ENCODE data around the gene FHOD3.
"Not testable (repeated sequence)": the region's sequence is repeated elsewhere in the genome, so short reads cannot be mapped to it uniquely, and the experiment has no call there.

FHOD3 gene

DNA sequence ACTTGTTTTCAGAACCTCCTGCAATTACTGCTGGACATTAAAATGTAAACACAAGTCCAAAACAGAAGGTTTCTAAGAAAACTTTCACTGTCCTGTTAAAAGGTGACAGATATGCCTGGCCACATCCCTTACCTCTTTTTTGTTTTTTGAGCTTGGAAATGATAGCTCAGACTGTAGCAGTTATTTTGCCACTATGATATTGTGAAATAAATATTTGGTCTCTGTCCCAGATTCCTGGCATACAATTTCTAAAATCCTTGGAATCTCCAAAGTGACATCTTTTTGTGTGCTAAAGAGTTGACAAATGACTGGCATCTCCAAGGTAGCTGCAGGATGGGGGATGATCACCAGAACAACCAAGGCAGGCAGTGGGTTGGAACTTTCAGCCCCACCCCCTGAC lies 514.4 kb downstream of the FHOD3 start:
- Histone ChIP-seq H3K4me1 (ENCODE audit: control extremely low read depth in 1 of 4, control insufficient read depth in 4 of 4, insufficient read depth in 4 of 4, low read length in 3 of 4) (peaks cover 0 to 2% (median 0%) of the 10 kb centered on the region in 4 experiments), H3K36me3 (ENCODE audit: control insufficient read depth in 4 of 4, insufficient read depth in 4 of 4, low read length in 3 of 4) (peaks cover 14 to 71% (median 37%) of the 10 kb centered on the region in 4 experiments), H3K27me3 (replicated peaks in 2 of 5; ENCODE audit: control insufficient read depth in 4 of 5, insufficient read depth in 5 of 5, low read length in 4 of 5) (no peaks in the 10 kb centered on the region), H3K27ac (ENCODE audit: insufficient read depth in 1 of 2, low read depth in 1 of 2, low read length in 2 of 2, poor library complexity in 1 of 2, severe bottlenecking in 2 of 2) (no peak overlapping the region), H3K4me3 (ENCODE audit: control insufficient read depth in 1 of 7, extremely low read depth in 1 of 7, insufficient read depth in 4 of 7, low read depth in 2 of 7, low read length in 6 of 7) (no peak overlapping the region), H3K9me3 (ENCODE audit: control extremely low read depth in 1 of 5, control insufficient read depth in 4 of 5, insufficient read depth in 2 of 5, low read depth in 1 of 5, low read length in 4 of 5) (no peaks in the 10 kb centered on the region)
- DNase-seq, result no peak
- ChIA-PET POLR2A (no interaction called here), CTCF (interaction anchor here (0.7 to 2.2 kb wide), 4 partner anchors 10 to 124 kb away, joined by 3 to 10 read pairs (median 4); partner anchors contain the start of genes KIAA1328 and TPGS2)

DNA sequence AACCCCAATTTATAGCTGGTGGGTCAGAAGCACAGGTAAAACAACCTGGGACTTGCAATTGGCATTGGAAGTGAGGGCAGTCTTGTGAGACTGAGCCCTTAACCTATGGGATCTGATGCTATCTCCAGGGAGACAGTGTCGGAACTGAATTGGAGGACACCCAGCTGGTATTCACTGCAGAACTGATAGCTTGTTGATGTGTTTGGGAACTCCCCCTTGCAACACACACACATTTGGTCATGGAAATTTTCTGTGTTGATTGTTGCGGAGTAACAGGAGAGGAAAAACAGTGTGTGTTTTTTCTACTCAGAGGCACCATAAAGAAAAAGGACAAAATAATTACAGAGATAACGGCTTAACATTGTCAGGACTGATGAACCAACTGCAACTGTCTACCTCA lies 515.2 kb downstream of the FHOD3 start:
- CTCF ChIA-PET, result interaction anchor here (1.0 to 1.1 kb wide), 3 partner anchors 13 to 16 kb away, joined by 3 read pairs; partner anchors contain the start of genes KIAA1328 and TPGS2
- Histone ChIP-seq H3K4me3 (ENCODE audit: control insufficient read depth in 1 of 7, extremely low read depth in 1 of 7, insufficient read depth in 4 of 7, low read depth in 2 of 7, low read length in 6 of 7) (no peak overlapping the region), H3K27me3 (replicated peaks in 2 of 5; ENCODE audit: control insufficient read depth in 4 of 5, insufficient read depth in 5 of 5, low read length in 4 of 5) (no peaks in the 10 kb centered on the region), H3K27ac (ENCODE audit: insufficient read depth in 1 of 2, low read depth in 1 of 2, low read length in 2 of 2, poor library complexity in 1 of 2, severe bottlenecking in 2 of 2) (no peak overlapping the region), H3K9me3 (ENCODE audit: control extremely low read depth in 1 of 5, control insufficient read depth in 4 of 5, insufficient read depth in 2 of 5, low read depth in 1 of 5, low read length in 4 of 5) (no peaks in the 10 kb centered on the region), H3K4me1 (ENCODE audit: control extremely low read depth in 1 of 4, control insufficient read depth in 4 of 4, insufficient read depth in 4 of 4, low read length in 3 of 4) (peaks cover 0 to 2% (median 0%) of the 10 kb centered on the region in 4 experiments), H3K36me3 (ENCODE audit: control insufficient read depth in 4 of 4, insufficient read depth in 4 of 4, low read length in 3 of 4) (peaks cover 14 to 71% (median 38%) of the 10 kb centered on the region in 4 experiments)
- peak in 1 of 3 donors; percentile 6 for DNase-seq
- POLR2A ChIA-PET, result no interaction called here
- no CpG with 5 or more reads among the region's 3 CpGs for WGBS (ENCODE audit: insufficient coverage)

DNA sequence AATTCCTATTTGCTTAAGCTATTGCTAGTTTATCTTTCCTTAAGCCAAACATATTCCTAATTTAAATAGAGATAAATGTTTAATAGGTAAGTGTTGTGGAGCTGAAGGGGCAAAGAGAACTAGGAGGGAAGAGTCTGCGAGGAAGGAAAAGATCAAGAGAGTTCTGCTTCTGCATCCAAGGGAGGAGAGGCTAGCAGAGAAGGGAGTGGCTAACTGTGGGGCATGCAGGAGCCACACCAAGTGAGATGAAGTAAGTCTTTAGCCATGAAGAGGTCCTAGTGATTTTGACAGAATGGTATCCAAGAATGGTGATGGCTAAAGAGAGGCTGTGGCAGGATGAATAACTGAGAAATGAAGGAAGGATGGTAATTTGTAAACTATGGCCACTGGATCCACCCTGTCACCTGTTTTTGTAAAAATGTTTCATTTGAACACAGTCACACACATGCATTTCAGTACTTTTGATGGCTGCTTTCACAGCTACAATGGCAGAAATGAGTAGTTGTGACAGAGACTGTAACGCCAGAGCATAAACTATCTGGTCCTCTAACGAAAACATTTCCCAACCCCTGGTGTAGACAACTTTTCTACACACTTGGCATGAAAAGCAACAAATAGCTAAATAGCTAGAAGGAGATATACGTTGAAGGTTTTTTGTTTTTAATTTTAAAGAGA lies 515.7 kb downstream of the FHOD3 start:
- 96% methylated on average over 3 of the region's 4 CpGs for WGBS (ENCODE audit: insufficient coverage)
- Histone ChIP-seq H3K9me3 (ENCODE audit: control extremely low read depth in 1 of 5, control insufficient read depth in 4 of 5, insufficient read depth in 2 of 5, low read depth in 1 of 5, low read length in 4 of 5) (no peaks in the 10 kb centered on the region), H3K27me3 (replicated peaks in 2 of 5; ENCODE audit: control insufficient read depth in 4 of 5, insufficient read depth in 5 of 5, low read length in 4 of 5) (no peaks in the 10 kb centered on the region), H3K27ac (ENCODE audit: insufficient read depth in 1 of 2, low read depth in 1 of 2, low read length in 2 of 2, poor library complexity in 1 of 2, severe bottlenecking in 2 of 2) (no peak overlapping the region), H3K4me3 (ENCODE audit: control insufficient read depth in 1 of 7, extremely low read depth in 1 of 7, insufficient read depth in 4 of 7, low read depth in 2 of 7, low read length in 6 of 7) (no peak overlapping the region), H3K36me3 (ENCODE audit: control insufficient read depth in 4 of 4, insufficient read depth in 4 of 4, low read length in 3 of 4) (peaks cover 12 to 72% (median 40%) of the 10 kb centered on the region in 4 experiments), H3K4me1 (ENCODE audit: control extremely low read depth in 1 of 4, control insufficient read depth in 4 of 4, insufficient read depth in 4 of 4, low read length in 3 of 4) (peaks cover 0 to 2% (median 0%) of the 10 kb centered on the region in 4 experiments)
- no peak for DNase-seq
- POLR2A ChIA-PET, result no interaction called here
- CTCF ChIA-PET, result interaction anchor here (0.9 to 1.1 kb wide), 3 partner anchors 13 to 327 kb away, joined by 3 read pairs; partner anchors contain the start of genes KIAA1328 and TPGS2

DNA sequence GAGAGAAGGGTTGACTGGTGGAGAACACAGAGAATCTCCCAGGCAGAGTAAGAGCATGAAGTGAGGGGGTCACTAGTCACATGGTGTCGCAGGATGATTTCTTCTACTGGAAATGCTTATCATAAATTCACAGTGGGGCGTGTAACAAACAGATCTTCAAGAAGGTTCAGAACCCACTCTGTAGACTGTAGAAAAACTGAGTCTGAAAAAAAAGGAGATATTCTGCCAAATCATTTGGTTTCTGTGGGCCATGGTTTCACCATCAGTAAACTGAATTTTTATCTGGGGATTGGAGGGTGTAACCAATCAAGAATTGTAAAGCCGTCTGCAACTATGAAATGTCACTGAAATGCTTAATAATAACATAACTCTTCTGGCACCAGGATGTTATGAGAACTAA lies 516.3 kb downstream of the FHOD3 start:
- DNase-seq, result peak; percentile 11 to 63 (median 26)
- Histone ChIP-seq H3K9me3 (ENCODE audit: control extremely low read depth in 1 of 5, control insufficient read depth in 4 of 5, insufficient read depth in 2 of 5, low read depth in 1 of 5, low read length in 4 of 5) (no peaks in the 10 kb centered on the region), H3K36me3 (ENCODE audit: control insufficient read depth in 4 of 4, insufficient read depth in 4 of 4, low read length in 3 of 4) (peaks cover 17 to 74% (median 44%) of the 10 kb centered on the region in 4 experiments), H3K4me3 (ENCODE audit: control insufficient read depth in 1 of 7, extremely low read depth in 1 of 7, insufficient read depth in 4 of 7, low read depth in 2 of 7, low read length in 6 of 7) (no peak overlapping the region), H3K27ac (ENCODE audit: insufficient read depth in 1 of 2, low read depth in 1 of 2, low read length in 2 of 2, poor library complexity in 1 of 2, severe bottlenecking in 2 of 2) (no peak overlapping the region), H3K27me3 (replicated peaks in 2 of 5; ENCODE audit: control insufficient read depth in 4 of 5, insufficient read depth in 5 of 5, low read length in 4 of 5) (no peaks in the 10 kb centered on the region), H3K4me1 (ENCODE audit: control extremely low read depth in 1 of 4, control insufficient read depth in 4 of 4, insufficient read depth in 4 of 4, low read length in 3 of 4) (peaks cover 0 to 2% (median 0%) of the 10 kb centered on the region in 4 experiments)
- ChIA-PET POLR2A (no interaction called here), CTCF (interaction anchor here (0.9 kb wide), 1 partner anchor 328 kb away, joined by 3 read pairs; no protein-coding TSS in a partner anchor)
- 88% methylated on average over 2 of the region's 3 CpGs for WGBS (ENCODE audit: insufficient coverage)

DNA sequence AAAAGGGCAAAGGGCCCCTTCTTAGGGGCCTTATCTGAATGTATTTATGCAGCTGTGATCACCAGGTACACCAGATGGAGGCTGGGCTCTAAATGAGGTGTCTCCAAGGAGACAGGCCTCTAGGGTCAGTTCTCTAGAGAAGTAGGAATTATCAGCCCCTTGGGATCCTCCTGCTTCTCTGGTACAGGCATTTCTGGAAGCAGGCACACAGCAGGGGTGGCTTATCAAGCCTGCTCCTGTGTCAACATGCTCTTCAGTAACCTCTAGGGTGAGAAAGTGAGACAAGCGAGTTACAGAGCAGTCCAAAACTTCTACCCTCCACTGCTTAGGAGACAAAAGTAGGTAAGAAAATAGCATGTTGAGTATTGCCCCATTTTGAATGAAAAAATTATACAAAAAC lies 517.5 kb downstream of the FHOD3 start:
- Histone ChIP-seq H3K4me3 (ENCODE audit: control insufficient read depth in 1 of 7, extremely low read depth in 1 of 7, insufficient read depth in 4 of 7, low read depth in 2 of 7, low read length in 6 of 7) (no peak overlapping the region), H3K9me3 (ENCODE audit: control extremely low read depth in 1 of 5, control insufficient read depth in 4 of 5, insufficient read depth in 2 of 5, low read depth in 1 of 5, low read length in 4 of 5) (no peaks in the 10 kb centered on the region), H3K4me1 (ENCODE audit: control extremely low read depth in 1 of 4, control insufficient read depth in 4 of 4, insufficient read depth in 4 of 4, low read length in 3 of 4) (no peaks in the 10 kb centered on the region), H3K27me3 (replicated peaks in 2 of 5; ENCODE audit: control insufficient read depth in 4 of 5, insufficient read depth in 5 of 5, low read length in 4 of 5) (no peaks in the 10 kb centered on the region), H3K36me3 (ENCODE audit: control insufficient read depth in 4 of 4, insufficient read depth in 4 of 4, low read length in 3 of 4) (peaks cover 19 to 81% (median 45%) of the 10 kb centered on the region in 4 experiments), H3K27ac (ENCODE audit: insufficient read depth in 1 of 2, low read depth in 1 of 2, low read length in 2 of 2, poor library complexity in 1 of 2, severe bottlenecking in 2 of 2) (no peak overlapping the region)
- no CpG with 5 or more reads among the region's 1 CpG for WGBS (ENCODE audit: insufficient coverage)
- ChIA-PET CTCF (interaction anchor here (1.0 kb wide), 1 partner anchor 127 kb away, joined by 3 read pairs; no protein-coding TSS in a partner anchor), POLR2A (no interaction called here)
- DNase-seq, result no peak

DNA sequence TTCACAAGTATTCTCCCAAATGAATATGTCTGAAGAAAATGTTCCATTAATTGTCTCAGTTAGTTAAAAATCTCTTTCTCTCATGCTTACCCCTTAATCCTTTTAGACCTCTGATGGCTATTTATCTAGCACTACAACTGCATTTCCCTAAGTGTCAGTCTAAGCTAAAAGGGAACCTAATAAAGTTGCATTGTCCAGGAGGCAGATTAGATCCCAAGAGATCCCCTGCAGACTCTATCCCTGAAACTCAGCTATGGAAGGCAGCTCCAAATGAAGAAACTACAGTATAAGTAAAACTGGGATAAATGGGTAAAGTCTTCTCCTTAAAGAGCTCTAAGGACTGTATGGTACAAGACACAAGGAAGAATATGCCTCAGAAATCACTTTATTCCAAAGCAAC lies 518.6 kb downstream of the FHOD3 start:
- H3K4me1 ChIP-seq (ENCODE audit: control extremely low read depth in 1 of 4, control insufficient read depth in 4 of 4, insufficient read depth in 4 of 4, low read length in 3 of 4); H3K27ac ChIP-seq (ENCODE audit: insufficient read depth in 1 of 2, low read depth in 1 of 2, low read length in 2 of 2, poor library complexity in 1 of 2, severe bottlenecking in 2 of 2); DNase-seq; H3K4me3 ChIP-seq (ENCODE audit: control insufficient read depth in 1 of 7, extremely low read depth in 1 of 7, insufficient read depth in 4 of 7, low read depth in 2 of 7, low read length in 6 of 7); CTCF ChIA-PET; H3K27me3 ChIP-seq (replicated peaks in 2 of 5; ENCODE audit: control insufficient read depth in 4 of 5, insufficient read depth in 5 of 5, low read length in 4 of 5); POLR2A ChIA-PET; H3K9me3 ChIP-seq (ENCODE audit: control extremely low read depth in 1 of 5, control insufficient read depth in 4 of 5, insufficient read depth in 2 of 5, low read depth in 1 of 5, low read length in 4 of 5): not testable (repeated sequence)
- H3K36me3 ChIP-seq (ENCODE audit: control insufficient read depth in 4 of 4, insufficient read depth in 4 of 4, low read length in 3 of 4), result peaks cover 19 to 80% (median 43%) of the 10 kb centered on the region in 4 experiments

DNA sequence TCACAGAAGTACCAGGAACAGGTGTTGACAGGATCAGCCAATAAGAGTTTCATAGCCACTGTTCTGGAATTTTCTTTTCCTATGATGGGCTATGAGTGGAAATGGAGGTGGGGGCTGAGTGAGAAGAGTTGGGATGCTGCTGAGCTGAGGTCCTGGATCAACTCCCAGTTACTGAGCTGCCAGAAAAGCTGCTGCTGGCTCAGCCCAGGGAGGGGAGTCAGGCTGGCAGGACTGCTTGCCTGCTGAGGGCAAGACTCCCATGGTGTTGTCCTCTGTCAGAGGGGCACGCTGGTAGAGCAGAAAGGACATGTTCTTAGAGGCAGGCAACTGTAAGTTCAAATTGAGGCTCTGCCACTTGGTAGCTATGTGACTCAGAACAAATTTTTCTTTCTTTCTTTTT lies 519.5 kb downstream of the FHOD3 start:
- Histone ChIP-seq H3K9me3 (ENCODE audit: control extremely low read depth in 1 of 5, control insufficient read depth in 4 of 5, insufficient read depth in 2 of 5, low read depth in 1 of 5, low read length in 4 of 5) (no peaks in the 10 kb centered on the region), H3K4me1 (ENCODE audit: control extremely low read depth in 1 of 4, control insufficient read depth in 4 of 4, insufficient read depth in 4 of 4, low read length in 3 of 4) (no peaks in the 10 kb centered on the region), H3K27me3 (replicated peaks in 2 of 5; ENCODE audit: control insufficient read depth in 4 of 5, insufficient read depth in 5 of 5, low read length in 4 of 5) (no peaks in the 10 kb centered on the region), H3K36me3 (ENCODE audit: control insufficient read depth in 4 of 4, insufficient read depth in 4 of 4, low read length in 3 of 4) (peaks cover 19 to 82% (median 44%) of the 10 kb centered on the region in 4 experiments), H3K27ac (ENCODE audit: insufficient read depth in 1 of 2, low read depth in 1 of 2, low read length in 2 of 2, poor library complexity in 1 of 2, severe bottlenecking in 2 of 2) (no peak overlapping the region), H3K4me3 (ENCODE audit: control insufficient read depth in 1 of 7, extremely low read depth in 1 of 7, insufficient read depth in 4 of 7, low read depth in 2 of 7, low read length in 6 of 7) (no peak overlapping the region)
- WGBS (ENCODE audit: insufficient coverage), result 83% methylated on average over 1 of the region's 1 CpG
- no peak for DNase-seq
- CTCF ChIA-PET, result no interaction called here
- POLR2A ChIA-PET, result no interaction called here

All from common myeloid progenitor, CD34-positive (primary cell).